ENCODE data around the gene COL28A1.

DNA sequence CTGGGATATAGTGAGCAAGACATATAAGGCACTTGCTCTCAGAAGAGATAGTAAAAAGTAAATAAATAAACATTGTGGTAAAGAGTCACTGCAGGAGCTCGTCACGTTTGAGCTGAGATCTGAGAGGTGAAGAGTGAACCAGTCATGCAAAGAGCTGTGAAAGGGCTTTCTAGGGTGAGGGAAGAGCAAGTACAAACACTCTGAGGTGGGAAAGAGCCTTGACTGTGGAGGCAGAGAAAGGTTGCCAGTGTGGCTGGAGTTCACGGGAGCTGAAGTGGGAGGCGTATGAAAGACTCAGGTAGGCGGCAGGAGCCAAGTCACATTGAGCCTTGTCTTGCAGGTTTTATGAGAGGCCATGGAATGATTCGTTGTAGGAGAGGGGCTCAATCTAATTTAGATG, 212.3 kb downstream of the COL28A1 start:
- TF ChIP-seq, protein P1, sequence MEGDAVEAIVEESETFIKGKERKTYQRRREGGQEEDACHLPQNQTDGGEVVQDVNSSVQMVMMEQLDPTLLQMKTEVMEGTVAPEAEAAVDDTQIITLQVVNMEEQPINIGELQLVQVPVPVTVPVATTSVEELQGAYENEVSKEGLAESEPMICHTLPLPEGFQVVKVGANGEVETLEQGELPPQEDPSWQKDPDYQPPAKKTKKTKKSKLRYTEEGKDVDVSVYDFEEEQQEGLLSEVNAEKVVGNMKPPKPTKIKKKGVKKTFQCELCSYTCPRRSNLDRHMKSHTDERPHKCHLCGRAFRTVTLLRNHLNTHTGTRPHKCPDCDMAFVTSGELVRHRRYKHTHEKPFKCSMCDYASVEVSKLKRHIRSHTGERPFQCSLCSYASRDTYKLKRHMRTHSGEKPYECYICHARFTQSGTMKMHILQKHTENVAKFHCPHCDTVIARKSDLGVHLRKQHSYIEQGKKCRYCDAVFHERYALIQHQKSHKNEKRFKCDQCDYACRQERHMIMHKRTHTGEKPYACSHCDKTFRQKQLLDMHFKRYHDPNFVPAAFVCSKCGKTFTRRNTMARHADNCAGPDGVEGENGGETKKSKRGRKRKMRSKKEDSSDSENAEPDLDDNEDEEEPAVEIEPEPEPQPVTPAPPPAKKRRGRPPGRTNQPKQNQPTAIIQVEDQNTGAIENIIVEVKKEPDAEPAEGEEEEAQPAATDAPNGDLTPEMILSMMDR (IDR thresholded peaks at IDR 0.05; ENCODE audit: insufficient read depth, low read length, poor library complexity, severe bottlenecking), result no peak
- no peak for TF ChIP-seq EZH2phosphoT487 (conservative IDR thresholded peaks at IDR 0.05; ENCODE audit: low read length)

All from SU-DHL-6 (cell line).